Panc1 (cell line): ENCODE measurements around the gene AHRR. TPM values are rescaled to one million over a fixed set of nuclear protein-coding genes. Genes with fewer than 3 reads are reported as not detected.

Experiments used
- ATAC-seq: fragments of 200-7000 bp; cut with Tn5 transposase; 2 replicates; pipeline ENCODE4 v1.9.1; 2020; ENCODE audit warnings: mild to moderate bottlenecking, moderate library complexity
- BruUV-seq: library from RNA; stranded (reverse); fragments of 400-500 nt; replicated peaks from 2 replicates; lab custom pipeline; 2021; lab: Mats Ljungman, UMichigan
- CTCF ChIA-PET: fragments of 300-600 bp; sonication (Branson Sonifier 250); formaldehyde crosslinking; loops from one replicate; lab custom pipeline; 2022; ENCODE audit warnings: antibody characterized with exemption; lab: Charles Lee
- POLR2A ChIA-PET: fragments of 300-600 bp; sonication (Branson Sonifier 250); formaldehyde crosslinking; loops from one replicate; lab custom pipeline; 2022; ENCODE audit warnings: antibody characterized with exemption; lab: Charles Lee
- DNase-seq: peaks from one replicate; pipeline ENCODE4 v3.0.0-alpha.2; 2010; ENCODE audit warnings: low read depth, low spot score
- H3K27ac ChIP-seq: 2 replicates; pipeline ENCODE4 v1.5.1; 2011; ENCODE audit warnings: mild to moderate bottlenecking, low read length, inconsistent platforms
- H3K27me3 ChIP-seq: fragments of 200-500 bp; sonication (Bioruptor generic); 2 replicates; pipeline ENCODE4 v1.6.0; 2014; ENCODE audit warnings: low read length, inconsistent platforms; ENCODE audit not compliant: control insufficient read depth, insufficient read depth
- H3K36me3 ChIP-seq: fragments of 200-500 bp; sonication (Bioruptor generic); 2 replicates; pipeline ENCODE4 v1.5.1; 2014; ENCODE audit warnings: inconsistent platforms, mild to moderate bottlenecking, low read length, moderate library complexity; ENCODE audit not compliant: control insufficient read depth, insufficient read depth
- H3K4me1 ChIP-seq: 2 replicates; pipeline ENCODE4 v1.5.1; 2011; ENCODE audit warnings: inconsistent platforms, mild to moderate bottlenecking, low read length, moderate library complexity; ENCODE audit not compliant: control insufficient read depth, insufficient read depth
- H3K4me3 ChIP-seq, 2 experiments: 2 replicates each; pipeline ENCODE4 v1.5.1; 2011 to 2012; ENCODE audit warnings: low read depth in 2 of 2, low read length in 2 of 2, mild to moderate bottlenecking in 2 of 2, inconsistent platforms in 1 of 2, moderate library complexity in 1 of 2
- H3K9me3 ChIP-seq: fragments of 200-500 bp; sonication (Bioruptor generic); 2 replicates; pipeline ENCODE4 v1.5.1; 2014; ENCODE audit warnings: low read depth, mild to moderate bottlenecking, inconsistent platforms, low read length, moderate library complexity; ENCODE audit not compliant: control insufficient read depth, insufficient read depth
- CTCF ChIP-seq: fragments of 450-650 bp; IDR thresholded peaks from 2 replicates; pipeline ENCODE4 v1.5.1; 2017; ENCODE audit warnings: mild to moderate bottlenecking
- POLR2AphosphoS5 ChIP-seq: IDR thresholded peaks from 2 replicates; pipeline ENCODE4 v1.6.1; 2012; ENCODE audit warnings: mild to moderate bottlenecking, low read depth, low read length, moderate library complexity
- REST ChIP-seq, 2 experiments: IDR thresholded peaks; 2 replicates each; pipeline ENCODE4 v1.6.1; 2011 to 2012; ENCODE audit warnings: low read depth in 2 of 2, control low read depth in 1 of 2, low read length in 1 of 2, mild to moderate bottlenecking in 1 of 2, moderate library complexity in 1 of 2; ENCODE audit not compliant: insufficient read depth in 1 of 2
- SIN3A ChIP-seq: IDR thresholded peaks from 2 replicates; pipeline ENCODE4 v1.6.1; 2012; ENCODE audit warnings: low read depth, mild to moderate bottlenecking, low read length, moderate library complexity, borderline replicate concordance; ENCODE audit not compliant: insufficient read depth
- TCF7L2 ChIP-seq: IDR thresholded peaks from 2 replicates; pipeline ENCODE4 v1.6.1; 2011; ENCODE audit warnings: mild to moderate bottlenecking, low read depth, low read length, inconsistent platforms
- in situ Hi-C: cut with HindIII; loops from 2 replicates; pipeline ENCODE4 v1.10.0; 2016; ENCODE audit warnings: low sequenced_read_pairs, low pct_unique_long_range_greater_than_20kb
- intact Hi-C: fragments of 100-400 bp; cut with micrococcal nuclease; formaldehyde crosslinking; loops from one replicate; pipeline ENCODE4 v1.10.0; 2022; ENCODE audit not compliant: unreplicated experiment
- total RNA-seq: library from RNA; stranded (reverse); gene quantifications from one replicate; pipeline ENCODE4 v1.2.1, GENCODE V29; 2021; ENCODE audit not compliant: unreplicated experiment

AHRR gene
- total RNA-seq, 1 experiment from 2014 or later = 23.6 TPM

DNA sequence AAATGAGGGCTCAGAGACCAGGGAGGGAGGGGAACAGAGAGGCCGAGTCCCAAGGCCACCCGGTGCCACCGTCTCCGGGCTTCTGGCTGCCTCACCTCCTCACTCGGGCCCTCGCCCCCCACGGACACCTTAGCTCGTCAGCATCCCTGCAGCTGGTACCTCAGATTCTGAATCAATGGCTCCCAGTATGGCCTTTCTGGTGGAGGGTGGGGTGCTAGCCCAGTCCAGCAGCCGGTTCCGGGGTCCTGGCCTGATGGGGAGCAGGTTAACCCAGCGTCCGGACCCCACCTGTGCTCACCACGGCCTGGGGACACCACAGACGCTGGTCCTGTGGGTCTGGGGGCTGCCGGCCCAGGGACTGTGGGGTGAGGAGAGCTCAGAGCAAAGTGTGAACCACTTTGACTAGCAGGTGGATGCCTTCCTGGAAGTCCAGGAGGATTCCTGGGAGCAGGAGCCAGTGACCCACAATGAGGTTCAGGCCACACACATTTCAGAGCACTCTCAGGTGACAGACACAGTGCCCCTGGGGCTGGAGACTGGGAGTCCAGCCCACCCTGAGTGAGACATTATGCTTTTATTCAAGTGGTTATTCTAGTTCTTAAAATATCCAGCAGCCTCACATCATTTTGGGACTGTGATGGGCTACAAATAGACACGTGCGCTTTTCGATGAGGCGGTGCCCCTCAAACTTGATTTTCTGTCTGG lies 53.3 kb downstream of the AHRR start:
- Histone ChIP-seq H3K27ac (no peak overlapping the region), H3K4me1 (no peaks in the 10 kb centered on the region; the same call in 1 of the 2 replicates), H3K36me3 (no peaks in the 10 kb centered on the region), H3K9me3 (no peaks in the 10 kb centered on the region), H3K4me3 (no peak overlapping the region), H3K27me3 (no peaks in the 10 kb centered on the region)
- in situ Hi-C loops (no loop called here), intact Hi-C loops (no loop called here)
- no peak for TF ChIP-seq REST (IDR thresholded peaks at IDR 0.05; ENCODE audit: insufficient read depth in 1 of 2, low read depth in 2 of 2, low read length in 1 of 2)
- TF ChIP-seq TCF7L2 = no peak
- no peak for TF ChIP-seq POLR2AphosphoS5
- TF ChIP-seq CTCF = no peak
- TF ChIP-seq SIN3A = no peak
- POLR2A ChIA-PET = no interaction called here
- CTCF ChIA-PET = no interaction called here
- no peak for DNase-seq
- no TSS peak for BruUV-seq
- ATAC-seq = no peak

DNA sequence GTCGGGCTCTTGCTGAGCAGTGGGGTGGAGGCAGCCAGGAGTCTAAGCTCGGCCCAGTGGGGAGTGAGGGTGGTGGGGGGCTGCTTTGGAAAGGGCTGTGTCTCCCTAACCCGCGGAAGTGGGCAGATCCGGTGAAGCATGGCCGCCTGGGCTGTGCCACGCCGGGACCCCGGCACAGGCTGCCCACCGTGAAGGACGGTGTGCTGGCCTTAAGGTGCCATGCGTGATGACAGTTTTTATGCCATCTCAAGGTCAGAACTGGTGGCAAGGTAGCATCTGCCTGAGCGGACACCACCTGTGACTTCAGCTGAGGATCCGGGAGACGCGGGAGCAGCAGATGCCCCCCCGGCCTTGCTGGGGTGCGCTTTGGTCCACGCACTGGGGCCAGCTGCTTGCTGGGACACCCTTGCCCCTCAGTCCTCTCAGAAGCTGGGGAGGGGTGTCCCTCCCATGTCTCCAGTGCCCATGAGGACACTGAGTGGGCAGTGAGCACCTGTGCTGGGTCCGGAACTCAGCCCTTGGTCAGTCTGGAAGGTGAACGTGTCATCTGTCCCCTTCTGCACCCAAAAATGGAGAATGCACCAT lies 53.9 kb downstream of the AHRR start:
- Histone ChIP-seq H3K27ac (no peak overlapping the region), H3K4me3 (no peak overlapping the region), H3K27me3 (no peaks in the 10 kb centered on the region), H3K36me3 (no peaks in the 10 kb centered on the region), H3K4me1 (no peaks in the 10 kb centered on the region; the same call in 1 of the 2 replicates), H3K9me3 (no peaks in the 10 kb centered on the region)
- TF ChIP-seq TCF7L2 (no peak), SIN3A (no peak), CTCF (no peak), REST (IDR thresholded peaks at IDR 0.05; ENCODE audit: insufficient read depth in 1 of 2, low read depth in 2 of 2, low read length in 1 of 2) (no peak), POLR2AphosphoS5 (no peak)
- BruUV-seq = no TSS peak
- CTCF ChIA-PET = no interaction called here
- in situ Hi-C loops (no loop called here), intact Hi-C loops (no loop called here)
- no peak for ATAC-seq
- POLR2A ChIA-PET = no interaction called here
- no peak for DNase-seq
